ENCODE results near the gene NFIX.

NFIX gene

GRCh38 chr19:12996406-12997094, 1.3 kb downstream of the NFIX start:
- Histone ChIP-seq H3K4me2 (no peak overlapping the region), H3K36me3 (ENCODE audit: insufficient read depth) (no peaks in the 10 kb centered on the region), H2AFZ (ENCODE audit: low read depth) (no peak overlapping the region), H4K20me1 (ENCODE audit: insufficient read depth) (no peaks in the 10 kb centered on the region), H3K9ac (no peak overlapping the region), H3K27ac (no peak overlapping the region), H3K4me1 (ENCODE audit: low read depth, poor library complexity, severe bottlenecking) (no peaks in the 10 kb centered on the region), H3K4me3 (IDR thresholded peaks at IDR 0.05; ENCODE audit: insufficient read depth, low read depth, low read length) (no peak overlapping the region), H3K79me2 (ENCODE audit: insufficient read depth, low read depth) (no peaks in the 10 kb centered on the region), H3K27me3 (ENCODE audit: insufficient read depth, low read depth) (peaks cover 64% of the 10 kb centered on the region)
- TF ChIP-seq CTCF (conservative IDR thresholded peaks at IDR 0.05; ENCODE audit: low read depth, low read length): no peak

GRCh38 chr19:12997179-12997966, 2.1 kb downstream of the NFIX start:
- no peak for TF ChIP-seq CTCF (conservative IDR thresholded peaks at IDR 0.05; ENCODE audit: low read depth, low read length)
- Histone ChIP-seq H2AFZ (ENCODE audit: low read depth) (no peak overlapping the region), H4K20me1 (ENCODE audit: insufficient read depth) (no peaks in the 10 kb centered on the region), H3K4me3 (IDR thresholded peaks at IDR 0.05; ENCODE audit: insufficient read depth, low read depth, low read length) (no peak overlapping the region), H3K79me2 (ENCODE audit: insufficient read depth, low read depth) (no peaks in the 10 kb centered on the region), H3K36me3 (ENCODE audit: insufficient read depth) (no peaks in the 10 kb centered on the region), H3K27ac (no peak overlapping the region), H3K27me3 (ENCODE audit: insufficient read depth, low read depth) (peaks cover 69% of the 10 kb centered on the region), H3K4me2 (no peak overlapping the region), H3K9ac (no peak overlapping the region), H3K4me1 (ENCODE audit: low read depth, poor library complexity, severe bottlenecking) (no peaks in the 10 kb centered on the region)

- no peak overlapping the region for H3K9ac ChIP-seq
- H2AFZ ChIP-seq (ENCODE audit: low read depth): no peak overlapping the region
- no peaks in the 10 kb centered on the region for H3K79me2 ChIP-seq (ENCODE audit: insufficient read depth, low read depth)
Measured at GRCh38 chr19:12997967-12998940, 3.0 kb downstream of the NFIX start.

More at GRCh38 chr19:12997967-12998940, 3.0 kb downstream of the NFIX start:
- Histone ChIP-seq H3K4me3 (IDR thresholded peaks at IDR 0.05; ENCODE audit: insufficient read depth, low read depth, low read length) (no peak overlapping the region), H3K36me3 (ENCODE audit: insufficient read depth) (no peaks in the 10 kb centered on the region), H3K27ac (no peak overlapping the region), H3K4me2 (no peak overlapping the region), H4K20me1 (ENCODE audit: insufficient read depth) (no peaks in the 10 kb centered on the region), H3K4me1 (ENCODE audit: low read depth, poor library complexity, severe bottlenecking) (no peaks in the 10 kb centered on the region), H3K27me3 (ENCODE audit: insufficient read depth, low read depth) (peaks cover 71% of the 10 kb centered on the region)
- no peak for TF ChIP-seq CTCF (conservative IDR thresholded peaks at IDR 0.05; ENCODE audit: low read depth, low read length)
